Measurements from ENCODE around the gene ATMIN.

The ATMIN gene

GRCh38 chr16:81073560-81074330 lies 38.1 kb downstream of the ATMIN start:
- no peak for DNase-seq

DNA sequence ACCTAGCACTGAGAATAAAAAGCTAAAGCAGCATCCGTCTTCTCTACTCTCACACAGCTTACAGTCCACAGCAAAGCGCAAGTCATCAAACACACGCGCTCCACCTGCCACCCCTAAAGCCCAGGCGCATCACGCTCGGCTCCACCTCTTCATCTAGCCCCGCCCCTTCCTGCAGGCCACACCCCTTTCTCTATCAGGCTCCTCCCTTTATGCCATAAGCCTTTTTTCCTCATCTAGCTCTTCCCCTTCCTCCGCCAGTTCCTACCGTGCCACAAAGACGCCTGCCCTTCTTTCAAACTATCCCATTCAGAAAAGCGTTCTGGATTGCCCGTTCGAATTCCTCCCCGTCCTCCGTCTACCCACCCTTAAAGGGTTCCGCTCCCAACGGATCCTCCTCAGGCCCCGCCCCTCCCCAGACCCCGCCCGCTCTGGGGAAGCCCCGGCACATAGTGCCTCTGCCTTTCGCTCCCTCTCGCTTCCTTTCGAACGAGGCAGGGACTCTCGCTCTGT lies 41.0 kb downstream of the ATMIN start:
- DNase-seq: peak; percentile 91 to 92

- DNase-seq: peak; percentile 96
Measured at GRCh38 chr16:81077076-81077940, 41.7 kb downstream of the ATMIN start, which contains the start of gene C16orf46. C16orf46 (minus strand) TSS chr16:81077238; CDS start chr16:81063955, 13,283 bp downstream.

DNA sequence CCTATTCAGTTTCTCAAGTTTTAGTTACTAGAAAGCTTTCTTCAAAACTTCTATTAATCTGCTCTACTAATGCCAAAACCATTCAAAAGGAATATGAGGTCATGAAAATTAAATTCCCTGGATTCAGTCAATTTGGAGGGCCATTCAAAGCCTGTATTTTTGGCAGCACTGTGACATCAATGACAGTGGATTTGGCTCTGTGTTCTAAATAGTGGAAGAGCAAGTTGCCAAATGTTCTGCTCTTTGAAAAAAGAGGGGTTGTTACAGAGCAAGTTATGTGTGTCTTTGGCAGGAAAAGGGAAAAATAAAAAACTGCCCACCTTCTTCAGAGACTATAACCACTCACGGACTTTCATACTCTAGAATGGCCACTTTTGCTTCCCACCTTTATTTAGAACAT lies 44.6 kb downstream of the ATMIN start:
- DNase-seq: no peak

- DNase-seq: no peak
Measured at GRCh38 chr16:81081014-81081413, 45.4 kb downstream of the ATMIN start.

DNA sequence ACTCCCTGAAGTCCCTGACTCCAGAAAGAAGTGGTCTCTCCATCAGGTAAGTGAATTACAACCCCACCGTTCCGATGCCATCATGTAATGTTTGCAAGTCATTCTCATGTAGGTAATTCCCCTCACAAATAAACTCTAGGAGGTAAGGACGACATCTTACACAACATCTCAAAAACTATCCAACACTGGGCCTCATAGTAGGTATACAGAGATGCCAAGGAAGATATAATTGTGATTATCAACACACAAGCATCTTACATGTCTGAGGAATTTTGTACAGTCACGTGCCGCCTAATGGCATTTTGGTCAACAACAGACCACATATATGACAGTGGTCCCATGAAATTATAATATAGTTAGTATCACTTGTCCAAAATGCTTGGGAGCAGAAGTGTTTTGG lies 53.2 kb downstream of the ATMIN start:
- no peak for DNase-seq

DNA sequence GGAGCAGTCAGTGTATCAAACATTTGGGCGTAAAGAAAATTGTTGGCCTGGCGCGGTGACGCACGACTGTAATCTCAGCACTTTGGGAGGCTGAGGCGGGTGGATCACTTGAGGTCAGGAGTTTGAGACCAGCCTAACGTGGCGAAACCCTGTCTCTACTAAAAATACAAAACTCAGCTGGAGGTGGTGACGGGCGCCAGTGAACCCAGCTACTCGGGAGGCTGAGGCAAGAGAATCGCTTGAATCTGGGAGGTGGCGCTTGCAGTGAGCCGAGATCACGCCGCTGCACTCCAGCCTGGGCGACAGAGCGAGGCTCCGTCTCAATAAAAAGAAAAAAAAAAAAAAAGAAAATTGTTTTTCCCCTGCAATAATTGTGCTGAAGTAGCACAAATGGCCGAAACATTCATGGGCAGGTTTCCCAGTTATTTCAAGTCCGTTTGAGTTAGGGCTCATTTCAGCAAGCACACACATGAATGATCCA lies 59.2 kb downstream of the ATMIN start:
- DNase-seq: no peak

- no peak for DNase-seq
Measured at GRCh38 chr16:81095653-81095952, 60.0 kb downstream of the ATMIN start.

DNA sequence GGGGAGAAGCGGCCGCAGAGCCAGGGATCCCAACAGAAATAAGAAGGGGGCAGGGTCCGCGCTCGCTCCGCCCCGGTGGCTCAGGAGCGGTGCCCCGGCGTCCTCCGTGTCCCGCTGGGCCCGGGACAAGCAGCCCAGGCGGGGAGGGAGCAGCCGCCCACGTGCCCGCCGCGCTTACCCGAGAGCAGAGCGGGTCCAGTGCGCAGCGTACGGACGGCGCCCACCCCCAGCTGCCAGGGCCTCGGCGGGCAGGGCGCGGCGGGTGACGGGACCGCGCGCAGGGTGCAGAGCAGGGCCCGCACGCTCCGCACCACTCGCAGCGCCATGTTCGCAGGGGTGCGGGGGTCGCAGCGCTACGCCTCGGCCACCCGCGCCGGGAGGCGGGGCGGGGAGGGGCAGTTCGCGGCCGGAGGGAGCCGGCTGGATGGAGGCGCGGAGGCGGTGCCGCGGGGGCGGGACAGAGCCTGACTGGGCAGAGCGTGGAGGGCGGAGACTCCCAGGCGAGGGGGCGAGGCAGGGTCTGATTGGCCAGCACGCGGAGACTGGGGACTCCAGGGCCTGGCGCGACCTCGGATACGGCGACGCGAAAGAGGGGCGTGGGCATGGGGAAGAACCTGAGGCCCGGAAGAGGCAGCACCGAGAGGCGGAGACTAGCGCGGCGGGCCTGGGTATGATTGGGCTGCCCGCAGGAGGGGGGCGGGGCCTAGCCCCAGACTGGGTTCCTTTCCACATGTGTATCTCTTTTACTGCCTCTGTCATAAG lies 60.5 kb downstream of the ATMIN start, which contains the start of gene GCSH:
GCSH (minus strand) TSS at position 443 of the 762 bp plus-strand sequence; CDS start at position 326, 117 bp downstream.
- peak; percentile 95 to 97 for DNase-seq

DNA sequence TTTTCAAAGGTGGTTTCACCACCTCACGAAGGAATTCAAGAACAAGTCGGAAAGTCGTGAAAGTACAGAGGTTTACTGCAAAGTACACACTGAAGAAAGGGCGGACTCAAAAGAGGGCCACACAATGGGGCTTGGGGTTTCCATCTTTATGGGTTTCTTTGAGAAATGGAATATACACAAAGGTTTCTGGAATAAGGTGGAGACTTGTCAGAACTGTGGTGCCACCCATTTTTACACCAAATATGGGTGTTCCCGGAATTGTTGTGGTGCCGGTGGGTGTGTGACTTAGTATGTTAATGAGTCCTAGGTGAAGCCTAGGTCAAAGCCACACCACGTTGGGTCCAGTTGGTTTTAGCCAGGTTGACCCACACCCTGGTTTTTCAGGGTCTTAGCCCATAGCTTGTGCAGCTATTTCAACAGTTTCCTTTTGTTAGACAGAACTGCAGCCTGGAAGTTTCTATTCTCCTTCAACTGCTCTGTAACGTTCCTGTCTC lies 61.1 kb downstream of the ATMIN start:
- DNase-seq: no peak

Data from stimulated activated CD4-positive, alpha-beta T cell treated with anti-CD3 and anti-CD28 coated beads, Interleukin-2, amount 100 ng/mL, for 48 hours (primary cell).